Peyer's patch (tissue), 4 donors: ENCODE measurements around the gene HMG20B.

Source experiments
- POLR2A ChIP-seq, 2 donors: fragments of 450-650 bp; IDR thresholded peaks; one replicate each; pipeline ENCODE4 v1.5.1; 2017; ENCODE audit warnings: antibody characterized with exemption in 2 of 2, mild to moderate bottlenecking in 2 of 2, moderate library complexity in 2 of 2
- TF ChIP-seq, protein P1 (sequence below), 6 experiments: fragments of 450-650 bp in 4 of 6; fragments of 200-600 bp in 2 of 6; sonication (generic) in 1 of 6; IDR thresholded peaks; one replicate each; pipeline ENCODE4 v1.5.1; 2017 to 2019; ENCODE audit warnings: antibody characterized with exemption in 6 of 6, mild to moderate bottlenecking in 3 of 6, moderate library complexity in 1 of 6

GRCh38 chr19:3573162-3573857 lies 566 bp downstream of the HMG20B start:
- TF ChIP-seq, protein P1, sequence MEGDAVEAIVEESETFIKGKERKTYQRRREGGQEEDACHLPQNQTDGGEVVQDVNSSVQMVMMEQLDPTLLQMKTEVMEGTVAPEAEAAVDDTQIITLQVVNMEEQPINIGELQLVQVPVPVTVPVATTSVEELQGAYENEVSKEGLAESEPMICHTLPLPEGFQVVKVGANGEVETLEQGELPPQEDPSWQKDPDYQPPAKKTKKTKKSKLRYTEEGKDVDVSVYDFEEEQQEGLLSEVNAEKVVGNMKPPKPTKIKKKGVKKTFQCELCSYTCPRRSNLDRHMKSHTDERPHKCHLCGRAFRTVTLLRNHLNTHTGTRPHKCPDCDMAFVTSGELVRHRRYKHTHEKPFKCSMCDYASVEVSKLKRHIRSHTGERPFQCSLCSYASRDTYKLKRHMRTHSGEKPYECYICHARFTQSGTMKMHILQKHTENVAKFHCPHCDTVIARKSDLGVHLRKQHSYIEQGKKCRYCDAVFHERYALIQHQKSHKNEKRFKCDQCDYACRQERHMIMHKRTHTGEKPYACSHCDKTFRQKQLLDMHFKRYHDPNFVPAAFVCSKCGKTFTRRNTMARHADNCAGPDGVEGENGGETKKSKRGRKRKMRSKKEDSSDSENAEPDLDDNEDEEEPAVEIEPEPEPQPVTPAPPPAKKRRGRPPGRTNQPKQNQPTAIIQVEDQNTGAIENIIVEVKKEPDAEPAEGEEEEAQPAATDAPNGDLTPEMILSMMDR (IDR thresholded peaks at IDR 0.05) = no peak
- TF ChIP-seq POLR2A (IDR thresholded peaks at IDR 0.05) = no peak
